HepG2 (cell line): Measurements from ENCODE around the gene CHRNB1. TPM values are rescaled to one million over a fixed set of nuclear protein-coding genes. Genes with fewer than 3 reads are reported as not detected.
A peak's percentile ranks its signal among the peaks of the same experiment; 100 is the strongest.

Experiments used
- CEBPG ChIP-seq: IDR thresholded peaks from 2 replicates; pipeline ENCODE4 v1.6.1; 2016
- CSRNP1 ChIP-seq: sonication (generic); formaldehyde crosslinking; IDR thresholded peaks from 2 replicates; pipeline ENCODE4 v1.8.1; 2023; ENCODE audit warnings: mild to moderate bottlenecking, missing genetic modification reagents
- ETV6 ChIP-seq: sonication (generic); formaldehyde crosslinking; conservative IDR thresholded peaks from 2 replicates; pipeline ENCODE4 v1.4.0; 2020; ENCODE audit warnings: missing genetic modification reagents
- HBP1 ChIP-seq: IDR thresholded peaks from 2 replicates; pipeline ENCODE4 v1.6.1; 2016; ENCODE audit warnings: low read depth, control low read depth
- HNRNPH1 ChIP-seq: fragments of 200-400 bp; formaldehyde crosslinking; optimal IDR thresholded peaks from 2 replicates; pipeline ENCODE3; 2017; ENCODE audit warnings: mild to moderate bottlenecking, low read depth, low read length
- HOXA5 ChIP-seq: sonication (generic); formaldehyde crosslinking; IDR thresholded peaks from 2 replicates; pipeline ENCODE4 v1.4.0; 2020; ENCODE audit warnings: missing genetic modification reagents
- JUND ChIP-seq: sonication (generic); formaldehyde crosslinking; IDR thresholded peaks from 2 replicates; pipeline ENCODE4 v1.8.0; 2022; ENCODE audit warnings: mild to moderate bottlenecking, missing genetic modification reagents
- KAT7 ChIP-seq: IDR thresholded peaks from 2 replicates; pipeline ENCODE4 v1.6.1; 2018; ENCODE audit warnings: borderline replicate concordance, missing compliant biosample characterization
- NFRKB ChIP-seq: fragments of 450-650 bp; IDR thresholded peaks from 2 replicates; pipeline ENCODE4 v1.6.1; 2017
- TBX2 ChIP-seq: sonication (generic); formaldehyde crosslinking; IDR thresholded peaks from 2 replicates; pipeline ENCODE4 v1.5.0; 2020; ENCODE audit warnings: missing genetic modification reagents, mild to moderate bottlenecking, borderline replicate concordance
- ZNF12 ChIP-seq: sonication (generic); formaldehyde crosslinking; IDR thresholded peaks from 2 replicates; pipeline ENCODE4 v1.5.0; 2020; ENCODE audit warnings: missing genetic modification reagents
- ZNF281 ChIP-seq: sonication (generic); formaldehyde crosslinking; IDR thresholded peaks from 2 replicates; pipeline ENCODE4 v1.4.0; 2020; ENCODE audit warnings: missing genetic modification reagents, borderline replicate concordance
- ZNF367 ChIP-seq: sonication (generic); formaldehyde crosslinking; IDR thresholded peaks from 2 replicates; pipeline ENCODE4 v1.4.0; 2020; ENCODE audit warnings: missing genetic modification reagents, borderline replicate concordance
- ZNF709 ChIP-seq: sonication (generic); formaldehyde crosslinking; IDR thresholded peaks from 2 replicates; pipeline ENCODE4 v1.5.0; 2020; ENCODE audit warnings: mild to moderate bottlenecking, missing genetic modification reagents
- ZSCAN21 ChIP-seq: sonication (generic); formaldehyde crosslinking; IDR thresholded peaks from 2 replicates; pipeline ENCODE4 v1.8.0; 2022; ENCODE audit warnings: mild to moderate bottlenecking, missing genetic modification reagents, moderate library complexity, borderline replicate concordance
- polyA plus RNA-seq, 8 experiments: library from polyadenylated mRNA; depleted of rRNA in 3 of 8; stranded (reverse) in 7 of 8; unstranded in 1 of 8; fragments of >200 nt; fragmentation: Illumina TruSeq in 4 of 8; extraction: Trizol in 4 of 8; gene quantifications; 2 replicates each; pipeline versions ENCODE4 v1.2.1 to v1.2.3, GENCODE V29; 2011 to 2016; ENCODE audit warnings: low read depth in 4 of 8, missing spikeins in 1 of 8, mixed read lengths in 1 of 8; ENCODE audit not compliant: insufficient read depth in 1 of 8
- total RNA-seq, 5 experiments: library from RNA; depleted of rRNA; stranded (reverse); fragments of >200 nt; fragmentation: Illumina TruSeq; extraction: Trizol; gene quantifications; 2 replicates each; pipeline ENCODE4 v1.2.3, GENCODE V29; 2016; ENCODE audit warnings: low read depth in 1 of 5
- TF ChIP-seq, protein P1 (sequence below): sonication (generic); formaldehyde crosslinking; IDR thresholded peaks from 2 replicates; pipeline ENCODE4 v1.5.1; 2020; ENCODE audit warnings: mild to moderate bottlenecking, missing genetic modification reagents, borderline replicate concordance
- TF ChIP-seq, protein P2 (sequence below): sonication (generic); formaldehyde crosslinking; IDR thresholded peaks from 2 replicates; pipeline ENCODE4 v1.5.0; 2020; ENCODE audit warnings: mild to moderate bottlenecking, missing genetic modification reagents

Gene CHRNB1
- total and polyA plus RNA-seq, 2 of the 13 experiments (the other 11 are each of a cell fraction or from before 2014, with no cell fraction given): 5.4 to 33.7 TPM

DNA sequence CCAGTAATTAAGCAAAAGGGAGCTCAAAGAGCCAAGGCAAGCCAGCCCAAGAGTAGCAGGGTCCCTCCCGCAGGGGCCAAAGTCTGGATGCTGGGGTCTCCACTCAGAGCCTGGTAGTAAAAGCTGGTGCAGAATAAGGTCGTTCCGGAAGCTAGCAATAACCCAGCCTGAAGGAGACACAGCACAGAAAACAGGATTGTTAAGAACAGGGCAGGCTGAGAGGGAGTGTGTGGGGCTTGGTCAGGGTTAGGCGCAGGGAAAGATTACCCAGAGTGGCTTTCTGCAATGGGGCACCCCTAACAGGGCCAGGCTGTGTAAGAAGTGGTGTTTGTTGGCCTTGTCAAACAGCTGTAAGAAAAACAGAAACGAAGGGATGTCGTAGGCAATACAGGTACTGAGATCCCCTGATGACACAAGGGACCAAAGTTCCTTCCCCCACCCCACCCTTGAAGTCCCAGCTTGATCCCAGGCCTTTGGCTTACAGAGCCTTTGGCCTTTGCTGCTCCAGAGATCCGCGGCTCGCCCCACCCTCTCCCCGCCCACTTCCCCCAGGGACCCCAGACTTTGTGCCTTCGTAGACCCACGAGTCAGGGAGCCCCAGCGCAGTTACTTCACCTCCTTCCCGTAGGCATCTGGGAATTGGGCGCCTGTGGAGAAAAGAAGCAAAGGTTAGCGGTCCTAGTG lies 41.7 kb upstream of the CHRNB1 start (continued):
- TF ChIP-seq, protein P1, sequence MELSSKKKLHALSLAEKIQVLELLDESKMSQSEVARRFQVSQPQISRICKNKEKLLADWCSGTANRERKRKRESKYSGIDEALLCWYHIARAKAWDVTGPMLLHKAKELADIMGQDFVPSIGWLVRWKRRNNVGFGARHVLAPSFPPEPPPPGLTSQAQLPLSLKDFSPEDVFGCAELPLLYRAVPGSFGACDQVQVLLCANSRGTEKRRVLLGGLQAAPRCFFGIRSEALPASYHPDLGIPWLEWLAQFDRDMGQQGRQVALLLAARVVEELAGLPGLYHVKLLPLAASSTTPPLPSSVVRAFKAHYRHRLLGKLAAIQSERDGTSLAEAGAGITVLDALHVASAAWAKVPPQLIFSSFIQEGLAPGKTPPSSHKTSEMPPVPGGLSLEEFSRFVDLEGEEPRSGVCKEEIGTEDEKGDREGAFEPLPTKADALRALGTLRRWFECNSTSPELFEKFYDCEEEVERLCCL (CRISPR knock-in tag): no peak
- TF ChIP-seq NFRKB: no peak
- TF ChIP-seq KAT7 (CRISPR knock-in tag): no peak
- TF ChIP-seq HBP1: 0 out of 2 replicates have a peak, but pooled peaks have one; percentile 43
- no peak for TF ChIP-seq ZNF709 (CRISPR knock-in tag)
- no peak for TF ChIP-seq JUND (CRISPR knock-in tag)
- TF ChIP-seq ZNF12 (CRISPR knock-in tag): no peak; the same call in 1 of the 2 replicates
- 0 out of 2 replicates have a peak, but pooled peaks have one; percentile 9 for TF ChIP-seq TBX2 (CRISPR knock-in tag)
- TF ChIP-seq ZNF367 (CRISPR knock-in tag): no peak
- no peak for TF ChIP-seq HOXA5 (CRISPR knock-in tag)
- TF ChIP-seq CEBPG: peak; percentile 50
- no peak for TF ChIP-seq ZSCAN21
- TF ChIP-seq CSRNP1: peak; percentile 28; the same call in 1 of the 2 replicates
- no peak for TF ChIP-seq HNRNPH1
- TF ChIP-seq ZNF281 (CRISPR knock-in tag): peak; percentile 54; the same call in 1 of the 2 replicates
- TF ChIP-seq, protein P2, sequence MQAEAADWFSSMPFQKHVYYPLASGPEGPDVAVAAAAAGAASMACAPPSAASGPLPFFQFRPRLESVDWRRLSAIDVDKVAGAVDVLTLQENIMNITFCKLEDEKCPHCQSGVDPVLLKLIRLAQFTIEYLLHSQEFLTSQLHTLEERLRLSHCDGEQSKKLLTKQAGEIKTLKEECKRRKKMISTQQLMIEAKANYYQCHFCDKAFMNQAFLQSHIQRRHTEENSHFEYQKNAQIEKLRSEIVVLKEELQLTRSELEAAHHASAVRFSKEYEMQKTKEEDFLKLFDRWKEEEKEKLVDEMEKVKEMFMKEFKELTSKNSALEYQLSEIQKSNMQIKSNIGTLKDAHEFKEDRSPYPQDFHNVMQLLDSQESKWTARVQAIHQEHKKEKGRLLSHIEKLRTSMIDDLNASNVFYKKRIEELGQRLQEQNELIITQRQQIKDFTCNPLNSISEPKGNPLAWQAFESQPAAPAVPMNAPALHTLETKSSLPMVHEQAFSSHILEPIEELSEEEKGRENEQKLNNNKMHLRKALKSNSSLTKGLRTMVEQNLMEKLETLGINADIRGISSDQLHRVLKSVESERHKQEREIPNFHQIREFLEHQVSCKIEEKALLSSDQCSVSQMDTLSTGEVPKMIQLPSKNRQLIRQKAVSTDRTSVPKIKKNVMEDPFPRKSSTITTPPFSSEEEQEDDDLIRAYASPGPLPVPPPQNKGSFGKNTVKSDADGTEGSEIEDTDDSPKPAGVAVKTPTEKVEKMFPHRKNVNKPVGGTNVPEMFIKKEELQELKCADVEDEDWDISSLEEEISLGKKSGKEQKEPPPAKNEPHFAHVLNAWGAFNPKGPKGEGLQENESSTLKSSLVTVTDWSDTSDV (CRISPR knock-in tag): no peak
- TF ChIP-seq ETV6 (CRISPR knock-in tag): no peak
